RWPE2 (cell line): ENCODE data around the gene PDLIM3.

Experiments used
- ATAC-seq: fragments of 200-7000 bp; cut with Tn5 transposase; 3 replicates; pipeline ENCODE4 v1.9.1; 2021; ENCODE audit warnings: low read depth
- DNase-seq: peaks from one replicate; pipeline ENCODE4 v3.0.0-alpha.2; 2020; ENCODE audit warnings: low spot score
- H3K27ac ChIP-seq: fragments of 450-650 bp; 2 replicates; pipeline ENCODE4 v1.5.1; 2017; ENCODE audit warnings: mild to moderate bottlenecking; ENCODE audit not compliant: poor library complexity, severe bottlenecking
- H3K27me3 ChIP-seq: fragments of 250-450 bp; sonication (Bioruptor Pico); 2 replicates; pipeline ENCODE4 v1.5.1; 2021; ENCODE audit warnings: mild to moderate bottlenecking, moderate library complexity; ENCODE audit not compliant: insufficient read depth, poor library complexity, severe bottlenecking
- H3K36me3 ChIP-seq: fragments of 250-450 bp; sonication (Bioruptor Pico); 2 replicates; pipeline ENCODE4 v1.5.1; 2020; ENCODE audit warnings: low read depth, mild to moderate bottlenecking, moderate library complexity
- H3K4me1 ChIP-seq: fragments of 250-450 bp; sonication (Bioruptor Pico); 2 replicates; pipeline ENCODE4 v1.5.1; 2021; ENCODE audit warnings: mild to moderate bottlenecking, moderate library complexity; ENCODE audit not compliant: insufficient read depth, poor library complexity, severe bottlenecking
- H3K4me3 ChIP-seq: fragments of 250-450 bp; sonication (Bioruptor Pico); 2 replicates; pipeline ENCODE4 v1.5.1; 2021; ENCODE audit warnings: mild to moderate bottlenecking, moderate library complexity; ENCODE audit not compliant: severe bottlenecking
- H3K9me3 ChIP-seq: fragments of 250-450 bp; sonication (Bioruptor Pico); 2 replicates; pipeline ENCODE4 v1.5.1; 2021; ENCODE audit warnings: mild to moderate bottlenecking, moderate library complexity; ENCODE audit not compliant: severe bottlenecking
- CTCF ChIP-seq: fragments of 450-650 bp; IDR thresholded peaks from one replicate; pipeline ENCODE4 v1.5.1; 2017; ENCODE audit warnings: mild to moderate bottlenecking, moderate library complexity; ENCODE audit not compliant: poor library complexity, severe bottlenecking

Gene PDLIM3

GRCh38 chr4:185508181-185508580, 27.1 kb downstream of the PDLIM3 start:
- Histone ChIP-seq H3K27ac (no peak overlapping the region), H3K36me3 (no peaks in the 10 kb centered on the region), H3K9me3 (no peaks in the 10 kb centered on the region), H3K4me1 (peaks cover 16% of the 10 kb centered on the region), H3K27me3 (no peaks in the 10 kb centered on the region), H3K4me3 (no peak overlapping the region)
- no peak for TF ChIP-seq CTCF
- DNase-seq (no peak), ATAC-seq (peak; percentile 91)

- no peak overlapping the region for H3K27ac ChIP-seq
- DNase-seq (no peak), ATAC-seq (no peak)
- H3K4me3 ChIP-seq: no peak overlapping the region
- H3K27me3 ChIP-seq: no peaks in the 10 kb centered on the region
- H3K36me3 ChIP-seq: no peaks in the 10 kb centered on the region
- no peak for TF ChIP-seq CTCF
- peaks cover 11% of the 10 kb centered on the region for H3K4me1 ChIP-seq
- H3K9me3 ChIP-seq: no peaks in the 10 kb centered on the region
These were observed 28.9 kb downstream of the PDLIM3 start for GRCh38 chr4:185506422-185506821.

DNA sequence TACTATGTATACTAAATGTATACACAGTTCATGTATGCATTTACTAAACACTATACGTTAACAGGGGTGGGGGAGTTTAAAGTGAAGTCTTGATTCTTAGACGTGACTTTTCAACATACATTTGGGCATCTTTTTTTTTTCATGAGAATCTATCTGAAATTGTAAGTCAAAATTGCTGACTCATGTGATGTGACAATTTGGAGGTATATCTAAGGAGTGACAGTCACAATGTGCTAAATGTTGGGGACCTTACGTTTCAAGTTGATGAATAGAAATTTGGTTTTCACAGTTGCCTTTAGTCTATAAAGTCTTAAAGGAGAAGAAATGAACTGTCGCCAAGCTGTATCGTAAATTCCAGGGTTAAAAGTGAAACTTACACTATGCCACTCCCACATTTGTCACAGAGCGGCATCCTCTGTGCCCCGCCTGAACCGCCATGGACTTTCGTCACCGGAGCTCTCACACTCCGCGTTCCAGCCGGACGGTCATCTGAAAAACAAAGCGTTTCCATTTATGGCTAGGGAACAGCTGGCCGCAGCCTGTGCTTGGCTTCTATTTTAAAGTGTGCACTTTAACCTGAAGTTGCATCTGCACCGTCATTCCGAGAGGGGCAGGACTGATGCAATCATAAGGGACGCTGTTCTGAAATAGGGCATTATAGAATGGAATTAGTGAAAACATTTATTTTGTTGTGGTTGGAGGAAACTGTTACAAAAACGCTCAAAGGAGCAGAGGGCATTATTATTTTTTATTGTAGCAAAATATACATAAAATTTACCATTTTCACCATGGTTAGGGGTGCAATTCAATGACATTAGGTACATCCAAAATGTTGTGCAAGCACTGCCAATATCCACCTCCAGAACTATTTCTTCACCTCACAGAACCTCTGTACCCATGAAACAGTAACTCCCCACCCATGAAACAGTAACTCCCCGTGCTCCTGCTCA, 30.9 kb downstream of the PDLIM3 start:
- peak overlapping the region; percentile 18 for H3K4me3 ChIP-seq
- peak; percentile 35 for ATAC-seq
- H3K27me3 ChIP-seq: no peaks in the 10 kb centered on the region
- no peak for TF ChIP-seq CTCF
- no peak overlapping the region for H3K27ac ChIP-seq
- no peaks in the 10 kb centered on the region for H3K36me3 ChIP-seq
- peaks cover 11% of the 10 kb centered on the region for H3K4me1 ChIP-seq
- H3K9me3 ChIP-seq: no peaks in the 10 kb centered on the region
- DNase-seq: no peak

DNA sequence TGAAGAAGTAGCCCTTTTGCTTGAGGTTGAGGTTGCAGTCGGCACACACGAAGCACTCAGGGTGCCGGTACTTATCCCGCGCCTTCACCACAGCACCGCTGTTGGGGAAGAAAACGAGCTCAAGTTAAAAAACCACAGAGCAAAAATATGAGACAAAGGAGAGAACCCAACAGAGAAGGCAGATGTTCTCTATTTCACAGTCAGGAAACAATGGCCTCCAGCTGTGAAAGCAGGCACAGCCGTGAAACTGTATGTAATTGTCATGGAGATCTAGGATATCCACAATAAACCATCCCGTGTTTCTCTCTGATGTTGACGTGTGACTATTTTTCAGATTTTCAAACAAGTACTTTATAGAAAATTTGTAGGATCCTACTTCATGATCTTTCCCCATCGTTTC, 32.9 kb downstream of the PDLIM3 start:
- no peaks in the 10 kb centered on the region for H3K9me3 ChIP-seq
- no peak for TF ChIP-seq CTCF
- H3K36me3 ChIP-seq: no peaks in the 10 kb centered on the region
- H3K4me1 ChIP-seq: peaks cover 2% of the 10 kb centered on the region
- no peak for ATAC-seq
- no peak overlapping the region for H3K4me3 ChIP-seq
- no peak overlapping the region for H3K27ac ChIP-seq
- no peak for DNase-seq
- H3K27me3 ChIP-seq: no peaks in the 10 kb centered on the region

- no peak overlapping the region for H3K27ac ChIP-seq
- no peak for DNase-seq
- no peaks in the 10 kb centered on the region for H3K36me3 ChIP-seq
- TF ChIP-seq CTCF: no peak
- no peak for ATAC-seq
- no peaks in the 10 kb centered on the region for H3K9me3 ChIP-seq
- H3K4me1 ChIP-seq: no peaks in the 10 kb centered on the region
- no peaks in the 10 kb centered on the region for H3K27me3 ChIP-seq
- no peak overlapping the region for H3K4me3 ChIP-seq
These were observed 34.7 kb downstream of the PDLIM3 start for GRCh38 chr4:185500576-185500975.
